Spleen (tissue), 11 donors: ENCODE results near the gene RPL4. TPM values are rescaled to one million over a fixed set of nuclear protein-coding genes. Genes with fewer than 3 reads are reported as not detected.

Experiments used
- DNase-seq: peaks from one replicate; pipeline ENCODE4 v3.0.0-alpha.2; 2020
- H3K27ac ChIP-seq, 8 donors: fragments of 200-600 bp; sonication (generic) in 7 of 8; 1 replicate in 4 of 8; 2 replicates in 4 of 8; pipeline versions ENCODE4 v1.5.0 to v1.8.0; 2016 to 2021; ENCODE audit warnings: inconsistent platforms in 4 of 8, mild to moderate bottlenecking in 4 of 8, moderate library complexity in 1 of 8
- H3K27me3 ChIP-seq, 7 donors: fragments of 200-600 bp; sonication (generic) in 6 of 7; replicated peaks in 1 of 7; 1 replicate in 4 of 7; 2 replicates in 3 of 7; pipeline versions ENCODE4 v1.5.0 to v1.8.0; 2016 to 2021; ENCODE audit warnings: inconsistent platforms in 3 of 7, mild to moderate bottlenecking in 1 of 7
- H3K36me3 ChIP-seq, 6 donors: fragments of 200-600 bp; sonication (generic) in 5 of 6; 1 replicate in 4 of 6; 2 replicates in 2 of 6; pipeline versions ENCODE4 v1.5.0 to v1.8.0; 2016 to 2021; ENCODE audit warnings: inconsistent platforms in 2 of 6
- H3K4me1 ChIP-seq, 6 donors: fragments of 200-600 bp; sonication (generic) in 5 of 6; 1 replicate in 3 of 6; 2 replicates in 3 of 6; pipeline versions ENCODE4 v1.5.0 to v1.8.0; 2016 to 2021; ENCODE audit warnings: inconsistent platforms in 3 of 6
- H3K4me3 ChIP-seq, 8 donors: fragments of 200-600 bp; sonication (generic) in 7 of 8; 1 replicate in 4 of 8; 2 replicates in 4 of 8; pipeline versions ENCODE4 v1.5.0 to v1.8.0; 2016 to 2021; ENCODE audit warnings: inconsistent platforms in 4 of 8, mild to moderate bottlenecking in 4 of 8, moderate library complexity in 2 of 8
- H3K9me3 ChIP-seq, 8 donors: fragments of 200-600 bp; sonication (generic) in 7 of 8; 1 replicate in 4 of 8; 2 replicates in 4 of 8; pipeline versions ENCODE4 v1.5.0 to v1.8.0; 2016 to 2021; ENCODE audit warnings: inconsistent platforms in 4 of 8
- POLR2A ChIP-seq, 3 donors: fragments of 450-650 bp; IDR thresholded peaks; one replicate each; pipeline ENCODE4 v1.5.1; 2017; ENCODE audit warnings: antibody characterized with exemption in 3 of 3, mild to moderate bottlenecking in 1 of 3
- POLR2AphosphoS5 ChIP-seq, 3 donors: sonication (generic); formaldehyde crosslinking; IDR thresholded peaks; one replicate each; pipeline ENCODE4 v1.5.1; 2017; ENCODE audit warnings: antibody characterized with exemption in 3 of 3
- WGBS, 5 donors: extraction: QIAGEN DNeasy Blood & Tissue Kit in 3 of 5; methylation state at CpG; one replicate each; pipeline versions ENCODE4 v1.1.5 to v1.1.7; 2013 to 2018; 5-methylcytosine and 5-hydroxymethylcytosine counted together
- intact Hi-C: fragments of 100-400 bp; cut with DNase I; formaldehyde crosslinking; loops from one replicate; pipeline ENCODE4 v1.15.0; 2023; ENCODE audit warnings: low total_unique reads
- polyA plus RNA-seq, 3 donors: library from polyadenylated mRNA; stranded (reverse); fragments of 200-250 nt; gene quantifications; one replicate each; pipeline ENCODE4 v1.2.1, GENCODE V29; 2013
- total RNA-seq, 7 donors: library from RNA; depleted of rRNA in 3 of 7; stranded (reverse); fragments of >200 nt in 3 of 7; fragmentation: NEBNext Ultra II Directional in 4 of 7; extraction: Animal tissue kit (Norgen Biotek cat#: 25700) in 4 of 7; gene quantifications; one replicate each; pipeline versions ENCODE4 v1.1.0 to v1.2.1, GENCODE V29; 2016 to 2021
- TF ChIP-seq, protein P1 (sequence below), 11 experiments: fragments of 200-600 bp in 7 of 11; fragments of 450-650 bp in 4 of 11; sonication (generic) in 4 of 11; IDR thresholded peaks in 8 of 11; conservative IDR thresholded peaks in 3 of 11; 1 replicate in 7 of 11; 2 replicates in 4 of 11; pipeline versions ENCODE4 v1.4.0 to v1.8.0; 2016 to 2021; ENCODE audit warnings: antibody characterized with exemption in 11 of 11, inconsistent platforms in 4 of 11, mild to moderate bottlenecking in 1 of 11
- donor health status: healthy with polysubstance abuse.
- donor health status: DM: no; HTN: no; CAD: no; lungs with moderate emphysema.
- donor health status: DM: no; HTN: no; CAD: no.
- donor health status: Bipolar disorder and iron deficiency.
- donor health status: healthy.
- donor health status: DM: no; HTN: no; CAD: no.
- donor health status: DM: yes; HTN: yes; CAD: no.

RPL4 gene
- total and polyA plus RNA-seq, 10 donors, result 1,508 to 4,384 (median 3,367) TPM

GRCh38 chr15:66535056-66535455, 30.4 kb upstream of the RPL4 start:
- H3K9me3 ChIP-seq, result no peaks in the 10 kb centered on the region
- no peak overlapping the region for H3K27ac ChIP-seq
- H3K27me3 ChIP-seq, result no peaks in the 10 kb centered on the region
- WGBS, 5 donors, result 87 to 100% (median 93%) methylated on average over 9 of the region's 9 CpGs
- TF ChIP-seq POLR2AphosphoS5 (IDR thresholded peaks at IDR 0.05), result no peak
- intact Hi-C loops, result no loop called here
- H3K36me3 ChIP-seq, result peaks cover 0 to 100% (median 35%) of the 10 kb centered on the region in 6 donors
- H3K4me3 ChIP-seq, result no peak overlapping the region
- H3K4me1 ChIP-seq, result no peaks in the 10 kb centered on the region
- DNase-seq, result no peak

DNA sequence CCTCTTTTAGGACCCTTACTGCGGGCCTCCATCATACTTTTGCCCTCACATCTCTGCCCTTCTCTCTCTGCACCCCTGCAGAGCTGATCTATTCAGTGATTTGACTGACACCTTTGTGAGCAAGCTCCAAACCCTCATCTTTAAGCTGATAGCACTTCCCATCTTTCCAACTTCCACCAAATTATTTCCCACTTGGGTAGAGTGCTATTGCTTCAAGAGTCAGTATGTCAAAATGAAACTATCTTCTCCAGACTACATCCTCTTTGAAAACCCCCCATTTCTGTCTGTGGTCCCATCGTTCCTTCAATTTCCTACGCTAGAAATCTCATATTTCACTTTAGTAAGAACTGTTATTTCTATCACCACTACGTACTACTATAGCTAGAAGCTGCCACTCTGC, 20.2 kb upstream of the RPL4 start:
- peaks cover 0 to 100% (median 22%) of the 10 kb centered on the region in 6 donors for H3K36me3 ChIP-seq
- no peaks in the 10 kb centered on the region for H3K4me1 ChIP-seq
- intact Hi-C loops, result no loop called here
- TF ChIP-seq POLR2AphosphoS5 (IDR thresholded peaks at IDR 0.05) (no peak), POLR2A (IDR thresholded peaks at IDR 0.05) (no peak)
- TF ChIP-seq, protein P1, sequence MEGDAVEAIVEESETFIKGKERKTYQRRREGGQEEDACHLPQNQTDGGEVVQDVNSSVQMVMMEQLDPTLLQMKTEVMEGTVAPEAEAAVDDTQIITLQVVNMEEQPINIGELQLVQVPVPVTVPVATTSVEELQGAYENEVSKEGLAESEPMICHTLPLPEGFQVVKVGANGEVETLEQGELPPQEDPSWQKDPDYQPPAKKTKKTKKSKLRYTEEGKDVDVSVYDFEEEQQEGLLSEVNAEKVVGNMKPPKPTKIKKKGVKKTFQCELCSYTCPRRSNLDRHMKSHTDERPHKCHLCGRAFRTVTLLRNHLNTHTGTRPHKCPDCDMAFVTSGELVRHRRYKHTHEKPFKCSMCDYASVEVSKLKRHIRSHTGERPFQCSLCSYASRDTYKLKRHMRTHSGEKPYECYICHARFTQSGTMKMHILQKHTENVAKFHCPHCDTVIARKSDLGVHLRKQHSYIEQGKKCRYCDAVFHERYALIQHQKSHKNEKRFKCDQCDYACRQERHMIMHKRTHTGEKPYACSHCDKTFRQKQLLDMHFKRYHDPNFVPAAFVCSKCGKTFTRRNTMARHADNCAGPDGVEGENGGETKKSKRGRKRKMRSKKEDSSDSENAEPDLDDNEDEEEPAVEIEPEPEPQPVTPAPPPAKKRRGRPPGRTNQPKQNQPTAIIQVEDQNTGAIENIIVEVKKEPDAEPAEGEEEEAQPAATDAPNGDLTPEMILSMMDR (IDR thresholded peaks at IDR 0.05 in 8 of 11, conservative IDR thresholded peaks at IDR 0.05 in 3 of 11), result no peak
- 71 to 91% (median 80%) methylated on average over 4 of the region's 4 CpGs for WGBS, 5 donors
- no peaks in the 10 kb centered on the region for H3K27me3 ChIP-seq
- no peak for DNase-seq
- no peaks in the 10 kb centered on the region for H3K9me3 ChIP-seq
- no peak overlapping the region for H3K27ac ChIP-seq
- no peak overlapping the region for H3K4me3 ChIP-seq

- TF ChIP-seq POLR2A (IDR thresholded peaks at IDR 0.05), result no peak
- Histone ChIP-seq H3K36me3 (peaks cover 0 to 100% (median 17%) of the 10 kb centered on the region in 6 donors), H3K27ac (no peak overlapping the region), H3K4me1 (no peaks in the 10 kb centered on the region), H3K9me3 (no peaks in the 10 kb centered on the region), H3K4me3 (no peak overlapping the region), H3K27me3 (no peaks in the 10 kb centered on the region)
- intact Hi-C loops, result no loop called here
- DNase-seq, result no peak
- 92 to 97% (median 96%) methylated on average over 3 of the region's 3 CpGs for WGBS, 5 donors
Observed at GRCh38 chr15:66523926-66524325, 19.3 kb upstream of the RPL4 start.

- Histone ChIP-seq H3K27ac (no peak overlapping the region), H3K4me3 (no peak overlapping the region), H3K27me3 (no peaks in the 10 kb centered on the region), H3K9me3 (no peaks in the 10 kb centered on the region), H3K4me1 (no peaks in the 10 kb centered on the region), H3K36me3 (peaks cover 0 to 81% (median 23%) of the 10 kb centered on the region in 6 donors)
- intact Hi-C loops, result no loop called here
- WGBS, 5 donors, result 96 to 100% (median 98%) methylated on average over 2 of the region's 2 CpGs
- no peak for DNase-seq
- TF ChIP-seq, protein P1 (IDR thresholded peaks at IDR 0.05 in 8 of 11, conservative IDR thresholded peaks at IDR 0.05 in 3 of 11), result no peak
- TF ChIP-seq POLR2AphosphoS5 (IDR thresholded peaks at IDR 0.05), result no peak
- TF ChIP-seq POLR2A (IDR thresholded peaks at IDR 0.05), result no peak
Observed at GRCh38 chr15:66515901-66516322, 11.3 kb upstream of the RPL4 start.

DNA sequence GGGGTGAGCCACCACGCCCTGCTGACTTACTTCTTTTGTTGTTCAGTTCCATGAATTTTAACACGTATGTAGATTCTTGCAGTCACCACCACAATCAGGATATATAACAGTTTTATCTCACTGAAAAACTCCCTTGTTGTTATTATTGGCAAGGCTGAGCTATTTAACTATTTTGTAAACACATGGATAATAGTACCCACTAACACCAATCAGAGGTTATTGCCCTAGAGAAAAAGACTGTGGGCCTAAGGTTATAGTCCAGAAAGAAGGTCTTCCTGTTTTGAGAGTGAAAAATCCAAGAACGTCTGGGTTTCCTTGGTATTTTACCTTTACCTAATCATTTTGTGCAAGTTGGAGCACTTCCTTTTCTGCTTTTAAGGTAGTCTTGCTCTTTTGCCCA, 9.9 kb upstream of the RPL4 start:
- Histone ChIP-seq H3K27ac (no peak overlapping the region), H3K4me3 (no peak overlapping the region), H3K36me3 (peaks cover 0 to 77% (median 20%) of the 10 kb centered on the region in 6 donors), H3K9me3 (no peaks in the 10 kb centered on the region), H3K4me1 (no peaks in the 10 kb centered on the region), H3K27me3 (no peaks in the 10 kb centered on the region)
- intact Hi-C loops, result no loop called here
- TF ChIP-seq, protein P1 (IDR thresholded peaks at IDR 0.05 in 8 of 11, conservative IDR thresholded peaks at IDR 0.05 in 3 of 11), result no peak
- TF ChIP-seq POLR2AphosphoS5 (IDR thresholded peaks at IDR 0.05) (no peak), POLR2A (IDR thresholded peaks at IDR 0.05) (no peak)
- WGBS, 5 donors, result 77 to 87% (median 80%) methylated on average over 3 of the region's 3 CpGs
- no peak for DNase-seq
